Measurements from ENCODE around the gene HRH1.

The HRH1 gene

GRCh38 chr3:11306817-11307589 is 152.7 kb downstream of the HRH1 start:
- H3K4me2 ChIP-seq (ENCODE audit: low read depth, low read length, poor library complexity, severe bottlenecking) = no peak overlapping the region
- H3K27ac ChIP-seq (ENCODE audit: low read depth, low read length) = no peak overlapping the region
- H3K9me3 ChIP-seq (ENCODE audit: insufficient read depth, low read length) = no peaks in the 10 kb centered on the region
- H3K9ac ChIP-seq (ENCODE audit: low read length) = no peak overlapping the region
- no peak overlapping the region for H2AFZ ChIP-seq (ENCODE audit: low read depth, low read length, severe bottlenecking)
- TF ChIP-seq CTCF (IDR thresholded peaks at IDR 0.05; ENCODE audit: insufficient read depth, low read length, poor library complexity, severe bottlenecking) = no peak
- TF ChIP-seq EZH2phosphoT487 (conservative IDR thresholded peaks at IDR 0.05; ENCODE audit: low read length) = no peak
- H3F3A ChIP-seq (ENCODE audit: insufficient read depth) = no peaks in the 10 kb centered on the region
- H3K4me3 ChIP-seq (ENCODE audit: insufficient read depth, low read length, poor library complexity, severe bottlenecking) = no peak overlapping the region
- H3K9me2 ChIP-seq (replicated peaks; ENCODE audit: insufficient read depth, low read length) = no peaks in the 10 kb centered on the region
- H3K36me3 ChIP-seq (ENCODE audit: low read length) = no peaks in the 10 kb centered on the region; the same call in 1 of the 2 replicates
- no peaks in the 10 kb centered on the region for H3K27me3 ChIP-seq (ENCODE audit: low read length)
- H4K20me1 ChIP-seq (ENCODE audit: low read depth, low read length) = no peaks in the 10 kb centered on the region
- no peaks in the 10 kb centered on the region for H3K79me2 ChIP-seq (ENCODE audit: insufficient read depth, low read length)

DNA sequence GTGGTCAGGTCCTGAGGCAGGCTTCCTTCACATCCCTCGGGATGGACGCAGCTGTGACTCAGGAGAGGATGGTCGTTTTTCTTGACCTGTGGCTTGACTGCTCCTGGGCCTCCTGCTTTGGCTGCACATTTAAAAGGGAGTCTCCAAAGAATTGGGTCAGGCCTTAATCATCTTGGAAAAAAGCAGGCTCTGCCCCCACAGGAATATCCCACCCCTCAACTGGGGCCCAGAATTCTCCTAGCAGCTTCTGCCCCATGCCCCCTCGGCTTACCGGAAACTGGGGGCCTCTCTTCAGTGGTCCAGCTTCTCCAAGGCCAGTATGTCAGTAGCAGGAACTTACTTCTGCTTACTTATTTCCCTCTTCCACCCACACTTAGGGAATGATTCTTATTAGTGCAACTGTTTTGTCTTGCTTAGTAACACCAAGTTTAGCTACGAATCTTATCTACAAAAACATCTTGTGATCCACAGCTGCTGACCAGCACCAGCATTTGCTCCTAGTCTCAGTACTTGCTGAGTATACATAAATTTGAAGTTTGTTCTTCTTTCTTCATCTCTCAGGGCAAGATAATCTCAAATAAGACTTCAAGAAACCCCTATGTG is 153.6 kb downstream of the HRH1 start:
- Histone ChIP-seq H3F3A (ENCODE audit: insufficient read depth) (no peaks in the 10 kb centered on the region), H3K4me2 (ENCODE audit: low read depth, low read length, poor library complexity, severe bottlenecking) (no peak overlapping the region), H3K36me3 (ENCODE audit: low read length) (no peaks in the 10 kb centered on the region; the same call in 1 of the 2 replicates), H2AFZ (ENCODE audit: low read depth, low read length, severe bottlenecking) (no peak overlapping the region), H3K27ac (ENCODE audit: low read depth, low read length) (no peak overlapping the region), H3K9me2 (replicated peaks; ENCODE audit: insufficient read depth, low read length) (no peaks in the 10 kb centered on the region), H3K4me3 (ENCODE audit: insufficient read depth, low read length, poor library complexity, severe bottlenecking) (no peak overlapping the region), H3K27me3 (ENCODE audit: low read length) (no peaks in the 10 kb centered on the region), H3K9me3 (ENCODE audit: insufficient read depth, low read length) (no peaks in the 10 kb centered on the region), H3K79me2 (ENCODE audit: insufficient read depth, low read length) (no peaks in the 10 kb centered on the region), H3K9ac (ENCODE audit: low read length) (no peak overlapping the region), H4K20me1 (ENCODE audit: low read depth, low read length) (no peaks in the 10 kb centered on the region)
- TF ChIP-seq EZH2phosphoT487 (conservative IDR thresholded peaks at IDR 0.05; ENCODE audit: low read length) (no peak), CTCF (IDR thresholded peaks at IDR 0.05; ENCODE audit: insufficient read depth, low read length, poor library complexity, severe bottlenecking) (no peak)

DNA sequence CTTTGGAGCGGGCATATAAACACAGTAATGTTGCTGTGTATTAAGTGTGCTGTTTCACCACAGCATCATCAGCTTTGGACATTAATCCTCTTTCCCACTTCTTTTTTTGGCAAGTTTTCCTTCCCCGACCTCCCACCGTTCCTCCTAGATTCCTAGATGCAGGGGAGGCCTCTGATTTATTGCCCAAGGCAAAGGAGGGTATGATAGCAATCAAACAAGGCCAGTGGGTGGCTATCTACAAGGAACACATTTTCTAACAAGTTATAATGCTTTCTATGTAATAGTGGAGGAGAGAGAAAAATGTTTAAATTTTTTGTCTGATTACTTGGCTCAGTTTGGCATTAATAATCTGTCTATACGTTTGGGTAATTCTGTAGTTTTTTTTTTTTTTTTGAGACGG is 156.0 kb downstream of the HRH1 start:
- no peaks in the 10 kb centered on the region for H3K79me2 ChIP-seq (ENCODE audit: insufficient read depth, low read length)
- no peak overlapping the region for H3K27ac ChIP-seq (ENCODE audit: low read depth, low read length)
- H4K20me1 ChIP-seq (ENCODE audit: low read depth, low read length) = no peaks in the 10 kb centered on the region
- TF ChIP-seq EZH2phosphoT487 (conservative IDR thresholded peaks at IDR 0.05; ENCODE audit: low read length) (no peak), CTCF (IDR thresholded peaks at IDR 0.05; ENCODE audit: insufficient read depth, low read length, poor library complexity, severe bottlenecking) (no peak)
- H3K27me3 ChIP-seq (ENCODE audit: low read length) = no peaks in the 10 kb centered on the region
- H2AFZ ChIP-seq (ENCODE audit: low read depth, low read length, severe bottlenecking) = no peak overlapping the region
- H3K36me3 ChIP-seq (ENCODE audit: low read length) = no peaks in the 10 kb centered on the region; the same call in 1 of the 2 replicates
- no peaks in the 10 kb centered on the region for H3K9me2 ChIP-seq (replicated peaks; ENCODE audit: insufficient read depth, low read length)
- H3K9ac ChIP-seq (ENCODE audit: low read length) = no peak overlapping the region
- no peaks in the 10 kb centered on the region for H3F3A ChIP-seq (ENCODE audit: insufficient read depth)
- no peak overlapping the region for H3K4me2 ChIP-seq (ENCODE audit: low read depth, low read length, poor library complexity, severe bottlenecking)
- no peak overlapping the region for H3K4me3 ChIP-seq (ENCODE audit: insufficient read depth, low read length, poor library complexity, severe bottlenecking)
- H3K9me3 ChIP-seq (ENCODE audit: insufficient read depth, low read length) = no peaks in the 10 kb centered on the region
